GM12891 (cell line): ENCODE data around the gene COPS7B.

Experiments
- DNase-seq: peaks from one replicate; pipeline ENCODE4 v3.0.0; 2011; ENCODE audit warnings: low spot score; ENCODE audit not compliant: insufficient read length
- FAIRE-seq: peaks from 2 replicates; lab custom pipeline; 2011; peaks lifted over from hg19 to GRCh38; lab: Jason Lieb, UNC
- PAX5 ChIP-seq: IDR thresholded peaks from 2 replicates; pipeline ENCODE4 v1.6.1; 2011; ENCODE audit warnings: low read length, moderate library complexity, mild to moderate bottlenecking; ENCODE audit not compliant: insufficient read depth, severe bottlenecking
- POLR2A ChIP-seq: IDR thresholded peaks from 2 replicates; pipeline ENCODE4 v1.6.1; 2011; ENCODE audit warnings: low read depth, low read length, control low read depth
- POLR2AphosphoS5 ChIP-seq: IDR thresholded peaks from 2 replicates; pipeline ENCODE4 v1.6.1; 2011; ENCODE audit warnings: low read depth, low read length, control low read depth
- POU2F2 ChIP-seq: IDR thresholded peaks from 2 replicates; pipeline ENCODE4 v1.6.1; 2011; ENCODE audit warnings: low read depth, mild to moderate bottlenecking, control low read depth, low read length, moderate library complexity
- SPI1 ChIP-seq: IDR thresholded peaks from 2 replicates; pipeline ENCODE4 v1.6.1; 2011; ENCODE audit warnings: low read depth, low read length, control low read depth
- TAF1 ChIP-seq: IDR thresholded peaks from 2 replicates; pipeline ENCODE4 v1.6.1; 2011; ENCODE audit warnings: low read depth, low read length, control low read depth

Gene COPS7B

DNA sequence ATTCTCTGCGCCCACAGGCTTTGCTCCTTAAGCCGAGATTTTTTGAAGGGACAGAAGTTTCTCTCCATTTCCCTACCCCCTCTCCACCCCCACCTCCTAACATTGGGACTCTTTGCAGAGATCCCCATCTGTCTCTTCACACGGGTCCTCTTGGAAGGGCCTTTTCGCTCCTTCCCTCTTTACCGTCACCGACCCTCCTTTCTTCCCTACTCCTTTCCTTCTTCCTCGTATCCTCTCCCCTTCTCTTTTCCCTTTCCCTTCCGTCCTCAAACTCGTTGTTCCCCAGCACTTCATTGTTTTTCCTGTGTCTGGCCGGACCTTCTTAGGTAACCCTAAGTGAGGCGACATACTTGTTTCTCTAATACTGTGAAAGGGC, 660 bp downstream of the COPS7B start:
- no peak for FAIRE-seq
- no peak for DNase-seq
- TF ChIP-seq POU2F2 (no peak), POLR2A (no peak), POLR2AphosphoS5 (no peak), SPI1 (no peak), TAF1 (no peak), PAX5 (no peak)

DNA sequence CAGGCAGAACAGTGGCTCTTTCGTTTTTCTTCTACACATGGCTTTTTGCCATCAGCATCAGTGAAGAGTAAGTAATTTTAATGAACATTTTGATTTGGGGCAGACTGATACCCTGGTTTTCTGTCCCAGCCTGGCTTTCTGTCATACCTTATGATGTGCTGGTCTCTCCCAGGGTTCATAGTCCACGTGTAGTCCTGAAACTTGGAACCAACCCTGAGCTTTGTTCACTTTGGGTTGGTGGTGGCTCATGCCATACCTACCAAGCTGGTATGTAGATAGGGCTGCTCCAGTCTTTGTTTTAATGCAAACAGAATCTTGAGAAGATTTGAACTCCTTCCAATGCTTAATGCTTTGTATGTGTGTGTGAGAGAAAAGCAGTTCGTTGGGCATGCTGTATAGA, 4.9 kb downstream of the COPS7B start:
- no peak for DNase-seq
- FAIRE-seq, result no peak
- no peak for TF ChIP-seq POLR2A

DNA sequence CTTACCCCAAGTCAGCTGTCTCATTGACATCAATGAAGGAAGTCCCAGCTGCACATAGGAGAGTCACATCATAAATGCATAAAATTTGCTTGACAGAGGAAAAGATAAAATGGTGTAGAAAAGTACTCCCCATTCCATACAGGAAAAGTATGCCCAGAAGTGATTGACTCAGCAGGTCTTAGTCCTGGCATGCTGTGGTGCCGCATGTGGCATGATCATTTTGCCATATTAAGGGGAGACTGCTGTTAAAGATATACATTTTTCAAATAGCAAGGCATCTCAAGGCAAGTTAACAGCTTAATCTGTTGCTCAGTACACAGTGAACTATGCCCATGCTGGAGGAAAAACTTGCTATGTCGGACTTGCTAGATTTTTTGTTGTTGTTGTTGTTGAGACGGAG, 8.1 kb downstream of the COPS7B start:
- FAIRE-seq (no peak), DNase-seq (no peak)
- TF ChIP-seq SPI1 (no peak), PAX5 (no peak), POLR2AphosphoS5 (no peak), POU2F2 (no peak), POLR2A (no peak), TAF1 (no peak)

DNA sequence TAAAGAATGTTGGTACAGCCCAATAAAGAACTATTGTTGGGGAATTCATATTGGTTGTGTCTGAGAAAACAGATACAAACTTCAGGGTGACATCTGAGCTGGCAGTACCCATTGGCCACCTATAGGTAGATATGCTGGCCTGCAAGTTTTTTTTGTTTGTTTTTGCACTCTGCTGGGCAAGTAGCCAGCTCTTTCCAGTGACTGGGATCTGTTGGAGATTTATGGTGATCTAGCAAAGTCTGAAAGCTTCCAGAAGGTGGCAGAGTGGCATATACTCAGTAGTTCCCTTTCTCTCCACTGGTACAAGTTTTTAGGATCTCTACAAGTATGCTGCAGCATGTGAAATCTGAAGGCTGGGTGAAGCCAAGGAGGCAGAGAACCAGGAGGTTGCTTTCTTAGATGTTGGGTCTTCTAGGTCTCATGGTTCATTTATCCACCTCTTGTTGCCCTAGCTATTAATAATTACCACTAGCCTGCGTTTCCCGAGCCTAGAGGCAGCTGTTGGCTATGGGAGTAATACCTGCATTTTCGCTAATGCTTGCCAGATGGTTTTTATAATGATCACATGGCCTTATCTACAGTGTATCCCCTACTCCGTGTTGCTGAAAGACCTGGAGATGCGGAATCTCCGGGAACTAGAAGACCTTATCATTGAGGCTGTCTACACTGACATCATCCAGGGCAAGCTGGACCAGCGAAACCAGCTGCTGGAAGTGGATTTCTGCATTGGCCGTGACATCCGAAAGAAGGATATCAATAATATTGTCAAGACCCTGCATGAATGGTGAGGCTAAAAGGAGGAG, 9.5 kb downstream of the COPS7B start:
- no peak for FAIRE-seq
- TF ChIP-seq PAX5, result no peak
- TF ChIP-seq TAF1, result no peak
- TF ChIP-seq POU2F2, result no peak
- TF ChIP-seq POLR2AphosphoS5, result no peak
- no peak for TF ChIP-seq SPI1
- TF ChIP-seq POLR2A, result no peak
- DNase-seq, result no peak

DNA sequence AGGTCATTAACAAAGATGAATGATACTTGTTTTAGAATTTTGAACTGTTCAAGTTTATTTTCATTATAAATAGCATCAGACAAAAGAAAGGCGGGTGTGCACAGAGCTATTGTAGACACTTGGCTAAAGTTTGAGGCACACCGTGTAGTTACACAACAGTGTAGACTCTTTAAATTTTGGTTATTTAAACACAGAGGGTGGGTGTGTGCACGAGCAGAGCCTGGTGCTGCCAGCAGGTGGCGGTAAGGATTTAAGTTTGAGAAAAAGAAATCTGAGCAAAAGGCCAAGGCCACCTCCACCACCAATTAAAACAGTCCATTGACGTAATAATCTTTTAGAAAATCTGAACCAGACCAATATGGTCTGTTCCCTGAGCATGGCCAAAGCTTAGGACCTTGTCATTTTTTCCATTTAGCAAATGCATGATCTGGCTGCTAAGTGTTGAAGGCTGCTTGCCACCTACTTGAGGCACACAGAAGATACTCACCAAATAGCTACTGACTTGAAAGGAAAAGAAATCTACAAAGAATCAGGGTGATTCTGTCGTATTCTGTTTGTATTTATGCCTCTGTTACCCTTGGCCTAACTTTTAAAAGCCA, 14.3 kb downstream of the COPS7B start:
- TF ChIP-seq POLR2AphosphoS5 (no peak), PAX5 (no peak), TAF1 (no peak), SPI1 (no peak), POU2F2 (no peak), POLR2A (no peak)
- DNase-seq, result no peak
- FAIRE-seq, result peak; percentile 26

DNA sequence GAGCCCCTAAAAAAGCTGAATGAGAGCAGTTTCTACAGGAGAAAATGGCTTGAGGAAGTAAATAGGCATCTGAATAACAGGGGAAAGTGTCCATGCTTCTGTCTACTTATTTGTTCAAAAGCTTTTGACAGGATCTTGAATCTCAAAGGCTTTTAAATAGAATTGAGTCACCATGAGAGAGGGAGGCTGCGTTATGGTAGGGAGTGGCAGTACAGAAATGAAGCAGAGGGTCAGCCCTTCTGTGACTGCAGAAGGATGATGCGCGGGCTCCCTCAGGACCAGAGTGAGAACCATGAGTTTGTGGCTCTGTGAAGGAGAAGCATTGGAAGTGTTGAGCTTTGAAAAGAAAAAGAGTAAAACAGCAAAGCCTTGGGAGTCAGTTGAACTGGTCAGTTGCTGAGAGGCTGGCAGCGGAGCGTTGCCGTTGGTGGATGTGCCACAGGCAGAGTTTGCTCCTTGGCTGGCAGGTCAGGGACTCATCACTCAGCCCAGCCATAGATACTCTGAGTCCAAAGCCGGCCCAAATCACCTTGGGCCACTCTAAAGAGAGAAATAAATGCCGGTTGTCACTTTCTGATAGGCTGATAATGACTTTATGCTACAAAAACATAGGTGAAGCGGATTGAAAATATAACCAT, 17.4 kb downstream of the COPS7B start:
- FAIRE-seq, result no peak
- no peak for TF ChIP-seq SPI1
- TF ChIP-seq POLR2AphosphoS5, result no peak
- no peak for TF ChIP-seq TAF1
- no peak for TF ChIP-seq POLR2A
- TF ChIP-seq PAX5, result no peak
- no peak for TF ChIP-seq POU2F2
- no peak for DNase-seq

DNA sequence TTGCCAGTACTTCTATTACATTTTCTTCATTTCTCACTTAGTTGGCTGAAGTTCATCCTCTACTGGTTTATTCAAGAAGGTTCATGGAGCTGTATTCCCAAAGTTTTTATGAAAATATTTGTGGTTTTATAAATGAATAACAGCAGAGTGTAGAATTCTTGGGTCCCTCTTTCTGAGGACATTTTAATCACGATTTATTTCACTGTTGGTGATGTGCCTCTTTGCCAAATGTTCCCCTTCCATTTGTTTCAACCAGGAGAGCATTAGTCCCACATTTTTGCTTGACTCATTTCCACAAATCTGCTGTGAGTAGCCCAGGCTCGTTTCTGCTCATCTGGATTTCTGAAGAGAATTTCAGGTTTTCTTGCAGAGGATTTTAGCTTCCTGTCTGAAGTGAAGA, 20.8 kb downstream of the COPS7B start:
- DNase-seq, result no peak
- TF ChIP-seq TAF1 (no peak), PAX5 (no peak), POU2F2 (no peak), POLR2A (no peak), POLR2AphosphoS5 (no peak), SPI1 (no peak)
- FAIRE-seq, result no peak

DNA sequence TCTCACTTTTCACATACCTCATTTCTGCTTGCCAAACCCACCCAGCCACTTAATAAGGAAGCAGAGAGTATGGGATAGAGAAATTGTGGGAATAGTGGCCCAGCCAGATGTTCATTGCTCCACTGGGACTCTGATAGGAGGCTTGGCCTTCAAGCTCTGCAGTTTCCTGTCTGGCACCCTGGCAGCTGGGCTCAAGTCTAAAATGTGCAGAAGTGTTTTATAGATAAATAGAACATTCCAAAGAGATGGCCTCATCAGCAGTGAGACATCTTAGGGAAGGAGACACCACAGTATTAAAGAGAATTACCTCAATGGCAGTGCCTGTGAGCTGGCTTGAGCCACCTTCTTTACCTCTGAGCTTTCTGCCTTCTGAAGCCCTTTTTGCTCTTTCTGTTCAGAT, 24.7 kb downstream of the COPS7B start:
- TF ChIP-seq POLR2A (no peak), PAX5 (no peak), POU2F2 (no peak), TAF1 (no peak), SPI1 (no peak), POLR2AphosphoS5 (no peak)
- FAIRE-seq, result no peak
- no peak for DNase-seq

DNA sequence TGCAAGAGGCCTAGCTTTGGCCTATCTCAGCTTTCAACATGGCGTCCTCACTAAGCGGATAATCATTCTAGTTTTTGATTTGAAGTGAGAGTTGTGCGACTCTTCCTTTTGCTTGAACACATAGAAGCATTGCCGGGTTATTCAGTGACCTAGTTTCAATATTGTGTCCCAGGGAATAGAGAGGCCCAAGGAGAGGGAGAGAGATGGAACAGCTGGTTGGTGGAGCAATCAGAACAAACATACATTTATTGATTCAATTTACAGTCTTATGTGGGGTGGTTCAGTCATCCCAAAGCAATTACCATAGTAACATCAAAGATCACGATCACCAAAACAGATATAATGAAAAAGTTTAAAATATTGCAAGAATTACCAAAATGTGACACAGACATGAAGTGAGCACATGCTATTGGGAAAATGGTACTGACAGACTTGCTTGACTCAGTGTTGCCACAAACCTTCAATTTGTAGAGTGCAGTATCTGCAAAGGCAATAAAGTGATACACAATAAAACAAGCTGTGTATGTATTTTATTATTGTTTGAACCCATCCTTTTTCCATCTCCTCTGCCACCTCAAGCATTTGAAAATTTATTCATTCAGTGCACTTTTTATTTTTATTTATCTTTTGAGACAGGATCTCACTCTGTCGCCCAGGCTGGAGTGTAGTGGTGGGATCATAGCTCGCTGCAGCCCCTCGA, 30.2 kb downstream of the COPS7B start:
- DNase-seq (no peak), FAIRE-seq (no peak)
- no peak for TF ChIP-seq TAF1
- no peak for TF ChIP-seq POLR2A
- no peak for TF ChIP-seq POLR2AphosphoS5
- no peak for TF ChIP-seq PAX5
- TF ChIP-seq SPI1, result no peak
- TF ChIP-seq POU2F2, result no peak
